ENCODE measurements around the gene LTBP1. TPM values are rescaled to one million over a fixed set of nuclear protein-coding genes. Genes with fewer than 3 reads are reported as not detected.

The LTBP1 gene
- polyA plus RNA-seq, 1 donor (not counting 4 experiments of a cell fraction or from before 2014, with no cell fraction given), result 9.2 TPM

GRCh38 chr2:32960647-32961403 is 14.1 kb downstream of the LTBP1 start:
- H3K27me3 ChIP-seq (ENCODE audit: control insufficient read depth, extremely low read depth, insufficient read depth, low read length), result no peaks in the 10 kb centered on the region
- H3K27ac ChIP-seq (ENCODE audit: control insufficient read depth, insufficient read depth, low read length), result no peak overlapping the region
- dilution Hi-C loops (cut with MboI; ENCODE audit: extremely low pct_ligation_motif_present, low sequenced_read_pairs), result no loop called here
- DNase-seq (ENCODE audit: low read depth, low spot score) (no peak), FAIRE-seq (no peak)
- H3K9me1 ChIP-seq (ENCODE audit: control insufficient read depth, extremely low read depth, insufficient read depth, low read length), result no peaks in the 10 kb centered on the region
- H3K4me3 ChIP-seq (ENCODE audit: control insufficient read depth in 2 of 3, extremely low read depth in 1 of 3, insufficient read depth in 2 of 3, low read depth in 1 of 3, low read length in 3 of 3), result no peak overlapping the region
- no peaks in the 10 kb centered on the region for H3K36me3 ChIP-seq (ENCODE audit: control insufficient read depth in 2 of 2, extremely low read depth in 1 of 2, insufficient read depth in 2 of 2, low read length in 2 of 2)
- H3K4me1 ChIP-seq (ENCODE audit: control insufficient read depth, extremely low read depth, insufficient read depth, low read length), result no peaks in the 10 kb centered on the region
- H3K4me2 ChIP-seq (ENCODE audit: control insufficient read depth, extremely low read depth, insufficient read depth, low read depth, low read length), result no peak overlapping the region
- H3K79me2 ChIP-seq (ENCODE audit: control insufficient read depth, insufficient read depth, low read length), result no peaks in the 10 kb centered on the region
- H4K20me1 ChIP-seq (ENCODE audit: control insufficient read depth, extremely low read depth, insufficient read depth, low read length), result no peaks in the 10 kb centered on the region
- no peak overlapping the region for H3K9ac ChIP-seq (ENCODE audit: control insufficient read depth, extremely low read depth, insufficient read depth, low read length)
- TF ChIP-seq, protein P1, sequence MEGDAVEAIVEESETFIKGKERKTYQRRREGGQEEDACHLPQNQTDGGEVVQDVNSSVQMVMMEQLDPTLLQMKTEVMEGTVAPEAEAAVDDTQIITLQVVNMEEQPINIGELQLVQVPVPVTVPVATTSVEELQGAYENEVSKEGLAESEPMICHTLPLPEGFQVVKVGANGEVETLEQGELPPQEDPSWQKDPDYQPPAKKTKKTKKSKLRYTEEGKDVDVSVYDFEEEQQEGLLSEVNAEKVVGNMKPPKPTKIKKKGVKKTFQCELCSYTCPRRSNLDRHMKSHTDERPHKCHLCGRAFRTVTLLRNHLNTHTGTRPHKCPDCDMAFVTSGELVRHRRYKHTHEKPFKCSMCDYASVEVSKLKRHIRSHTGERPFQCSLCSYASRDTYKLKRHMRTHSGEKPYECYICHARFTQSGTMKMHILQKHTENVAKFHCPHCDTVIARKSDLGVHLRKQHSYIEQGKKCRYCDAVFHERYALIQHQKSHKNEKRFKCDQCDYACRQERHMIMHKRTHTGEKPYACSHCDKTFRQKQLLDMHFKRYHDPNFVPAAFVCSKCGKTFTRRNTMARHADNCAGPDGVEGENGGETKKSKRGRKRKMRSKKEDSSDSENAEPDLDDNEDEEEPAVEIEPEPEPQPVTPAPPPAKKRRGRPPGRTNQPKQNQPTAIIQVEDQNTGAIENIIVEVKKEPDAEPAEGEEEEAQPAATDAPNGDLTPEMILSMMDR (optimal IDR thresholded peaks at IDR 0.05 in 1 of 3, IDR thresholded peaks at IDR 0.05 in 1 of 3, conservative IDR thresholded peaks at IDR 0.05 in 1 of 3; ENCODE audit: extremely low read depth in 1 of 3, insufficient read depth in 2 of 3, low read length in 3 of 3), result no peak
- no peak for TF ChIP-seq EZH2 (IDR thresholded peaks at IDR 0.05; ENCODE audit: low read length)
- no peak overlapping the region for H2AFZ ChIP-seq (ENCODE audit: control insufficient read depth, low read length)
- H3K9me3 ChIP-seq (ENCODE audit: control insufficient read depth, low read depth, low read length), result no peaks in the 10 kb centered on the region

- no peak overlapping the region for H2AFZ ChIP-seq (ENCODE audit: control insufficient read depth, low read length)
- H3K27me3 ChIP-seq (ENCODE audit: control insufficient read depth, extremely low read depth, insufficient read depth, low read length), result no peaks in the 10 kb centered on the region
- no peak overlapping the region for H3K27ac ChIP-seq (ENCODE audit: control insufficient read depth, insufficient read depth, low read length)
- H3K36me3 ChIP-seq (ENCODE audit: control insufficient read depth in 2 of 2, extremely low read depth in 1 of 2, insufficient read depth in 2 of 2, low read length in 2 of 2), result no peaks in the 10 kb centered on the region
- FAIRE-seq, result no peak
- H3K4me3 ChIP-seq (ENCODE audit: control insufficient read depth in 2 of 3, extremely low read depth in 1 of 3, insufficient read depth in 2 of 3, low read depth in 1 of 3, low read length in 3 of 3), result no peak overlapping the region
- no peak overlapping the region for H3K9ac ChIP-seq (ENCODE audit: control insufficient read depth, extremely low read depth, insufficient read depth, low read length)
- dilution Hi-C loops (cut with MboI; ENCODE audit: extremely low pct_ligation_motif_present, low sequenced_read_pairs), result no loop called here
- H3K4me2 ChIP-seq (ENCODE audit: control insufficient read depth, extremely low read depth, insufficient read depth, low read depth, low read length), result no peak overlapping the region
- DNase-seq (ENCODE audit: low read depth, low spot score), result no peak
- H4K20me1 ChIP-seq (ENCODE audit: control insufficient read depth, extremely low read depth, insufficient read depth, low read length), result no peaks in the 10 kb centered on the region
- TF ChIP-seq, protein P1 (optimal IDR thresholded peaks at IDR 0.05 in 1 of 3, IDR thresholded peaks at IDR 0.05 in 1 of 3, conservative IDR thresholded peaks at IDR 0.05 in 1 of 3; ENCODE audit: extremely low read depth in 1 of 3, insufficient read depth in 2 of 3, low read length in 3 of 3), result no peak
- TF ChIP-seq EZH2 (IDR thresholded peaks at IDR 0.05; ENCODE audit: low read length), result no peak
- no peaks in the 10 kb centered on the region for H3K79me2 ChIP-seq (ENCODE audit: control insufficient read depth, insufficient read depth, low read length)
- H3K9me3 ChIP-seq (ENCODE audit: control insufficient read depth, low read depth, low read length), result no peaks in the 10 kb centered on the region
- no peaks in the 10 kb centered on the region for H3K9me1 ChIP-seq (ENCODE audit: control insufficient read depth, extremely low read depth, insufficient read depth, low read length)
- no peaks in the 10 kb centered on the region for H3K4me1 ChIP-seq (ENCODE audit: control insufficient read depth, extremely low read depth, insufficient read depth, low read length)
These were observed 15.9 kb downstream of the LTBP1 start for GRCh38 chr2:32962690-32963089.

Measured in keratinocyte (primary cell).